ENCODE data around the gene XXYLT1.
"Not testable (repeated sequence)": the region's sequence is repeated elsewhere in the genome, so short reads cannot be mapped to it uniquely, and the experiment has no call there.

- TF ChIP-seq CTCF (IDR thresholded peaks at IDR 0.05 in 8 of 11, conservative IDR thresholded peaks at IDR 0.05 in 3 of 11); POLR2A (IDR thresholded peaks at IDR 0.05): not testable (repeated sequence)
Observed at GRCh38 chr3:195186710-195187047, 84.3 kb downstream of the XXYLT1 start.

Data from spleen (tissue), 7 donors.